Natural killer cell treated with Interleukin-12 subunit alpha and Interleukin-12 subunit beta and Interleukin-15 and Interleukin-18, amount 100 ng/mL, for 72 hours (primary cell): ENCODE data around the gene MYMX. TPM values are rescaled to one million over a fixed set of nuclear protein-coding genes. Genes with fewer than 3 reads are reported as not detected.

Source experiments
- total RNA-seq, 2 donors: library from RNA; stranded (reverse); gene quantifications; one replicate each; pipeline ENCODE4 v1.2.3, GENCODE V29; 2022

Gene MYMX
- total RNA-seq, 2 donors from 2014 or later: not detected

Other genes with a start within 250 kb of the MYMX start
- 10 to 100 TPM; 36.5 to 49.9 TPM for gene MRPL14, start 89.5 kb upstream of the MYMX start, total RNA-seq
- 10 to 100 TPM; 21.2 to 22.2 TPM for gene TMEM63B, start 89.4 kb upstream of the MYMX start, total RNA-seq
- gene CAPN11, start 58.1 kb upstream of the MYMX start, total RNA-seq: not detected
- 10 to 100 TPM; 25.1 to 95.6 TPM for gene SLC29A1, start 6.7 kb downstream of the MYMX start, total RNA-seq
- 1,000 to 10,000 TPM; 1,035 to 1,696 TPM for gene HSP90AB1, start 30.2 kb downstream of the MYMX start, total RNA-seq
- 10 to 100 TPM; 34.6 to 39.4 TPM for gene SLC35B2, start 40.6 kb downstream of the MYMX start, total RNA-seq
- gene NFKBIE, start 48.6 kb downstream of the MYMX start, total RNA-seq: 10 to 100 TPM; 24.1 to 26.1 TPM
- gene TMEM151B, start 53.5 kb downstream of the MYMX start, total RNA-seq: not detected
- gene AARS2, start 96.4 kb downstream of the MYMX start, total RNA-seq: 10 to 100 TPM; 19.3 to 32.6 TPM
- gene SPATS1, start 125.7 kb downstream of the MYMX start, total RNA-seq: not detected
- gene CDC5L, start 170.8 kb downstream of the MYMX start, total RNA-seq: 10 to 100 TPM; 21.6 to 22.6 TPM